Neuronal stem cell (in vitro differentiated cells): ENCODE results near the gene ASPG.

Experiments used
- DNase-seq: peaks from one replicate; pipeline ENCODE4 v3.0.0-alpha.2; 2013; ENCODE audit warnings: low spot score
- H2AFZ ChIP-seq: one replicate; pipeline ENCODE4 v1.6.1; 2013; ENCODE audit warnings: mild to moderate bottlenecking, low read length, inconsistent platforms
- H2AK5ac ChIP-seq: 2 replicates; pipeline ENCODE4 v1.6.1; 2013; ENCODE audit warnings: low read depth, mild to moderate bottlenecking, inconsistent platforms, low read length, moderate library complexity, mixed read lengths
- H2BK120ac ChIP-seq: 2 replicates; pipeline ENCODE4 v1.6.1; 2013; ENCODE audit warnings: low read depth, mild to moderate bottlenecking, inconsistent platforms, low read length, moderate library complexity, mixed read lengths
- H2BK12ac ChIP-seq: one replicate; pipeline ENCODE4 v1.6.1; 2013; ENCODE audit warnings: low read length, inconsistent platforms
- H2BK15ac ChIP-seq: 2 replicates; pipeline ENCODE4 v1.6.1; 2013; ENCODE audit warnings: mild to moderate bottlenecking, low read length, inconsistent platforms, mixed read lengths
- H2BK5ac ChIP-seq: one replicate; pipeline ENCODE4 v1.6.1; 2013; ENCODE audit warnings: inconsistent platforms, mild to moderate bottlenecking, low read length, moderate library complexity
- H3K14ac ChIP-seq: one replicate; pipeline ENCODE4 v1.6.1; 2013; ENCODE audit warnings: low read length, inconsistent platforms
- H3K18ac ChIP-seq: 2 replicates; pipeline ENCODE4 v1.6.1; 2013; ENCODE audit warnings: low read length, inconsistent platforms
- H3K23ac ChIP-seq: 2 replicates; pipeline ENCODE4 v1.6.1; 2013; ENCODE audit warnings: low read depth, mild to moderate bottlenecking, mixed read lengths, low read length, inconsistent platforms; ENCODE audit not compliant: poor library complexity
- H3K27ac ChIP-seq: replicated peaks from 3 replicates; pipeline ENCODE4 v1.5.1; 2013; ENCODE audit warnings: low read length, inconsistent platforms
- H3K27me3 ChIP-seq, 3 experiments: 2 replicates each; pipeline ENCODE4 v1.6.1; 2013; ENCODE audit warnings: low read length in 3 of 3, mild to moderate bottlenecking in 2 of 3, inconsistent platforms in 1 of 3, low read depth in 1 of 3, mixed read lengths in 1 of 3, moderate library complexity in 1 of 3; ENCODE audit not compliant: control insufficient read depth in 3 of 3, insufficient read depth in 3 of 3
- H3K36me3 ChIP-seq, 2 donors: replicated peaks in 1 of 2; 2 replicates each; pipeline ENCODE4 v1.6.1; 2013; ENCODE audit warnings: low read length in 2 of 2; ENCODE audit not compliant: control insufficient read depth in 2 of 2, insufficient read depth in 2 of 2
- H3K4ac ChIP-seq: 2 replicates; pipeline ENCODE4 v1.6.1; 2013; ENCODE audit warnings: inconsistent platforms, mild to moderate bottlenecking, low read length, moderate library complexity
- H3K4me1 ChIP-seq, 2 donors: 1 replicate in 1 of 2; 2 replicates in 1 of 2; pipeline ENCODE4 v1.6.1; 2013; ENCODE audit warnings: low read length in 2 of 2, low read depth in 1 of 2; ENCODE audit not compliant: control insufficient read depth in 2 of 2, insufficient read depth in 1 of 2
- H3K4me2 ChIP-seq: one replicate; pipeline ENCODE4 v1.6.1; 2013; ENCODE audit warnings: mild to moderate bottlenecking, low read length, inconsistent platforms; ENCODE audit not compliant: insufficient read depth, poor library complexity, severe bottlenecking
- H3K4me3 ChIP-seq, 2 donors: 2 replicates each; pipeline ENCODE4 v1.5.1; 2013; ENCODE audit warnings: low read length in 2 of 2, mild to moderate bottlenecking in 2 of 2, inconsistent platforms in 1 of 2, moderate library complexity in 1 of 2
- H3K79me1 ChIP-seq: one replicate; pipeline ENCODE4 v1.6.1; 2013; ENCODE audit warnings: low read depth, mild to moderate bottlenecking, inconsistent platforms, low read length, moderate library complexity
- H3K9ac ChIP-seq: one replicate; pipeline ENCODE4 v1.6.1; 2013; ENCODE audit warnings: mild to moderate bottlenecking, low read depth, low read length, inconsistent platforms; ENCODE audit not compliant: poor library complexity
- H3K9me3 ChIP-seq, 2 donors: replicated peaks in 1 of 2; 2 replicates each; pipeline versions ENCODE3 to v1.6.1; 2013; ENCODE audit warnings: low read length in 2 of 2, mild to moderate bottlenecking in 2 of 2, inconsistent platforms in 1 of 2, low read depth in 1 of 2, mixed read lengths in 1 of 2, moderate library complexity in 1 of 2; ENCODE audit not compliant: control insufficient read depth in 2 of 2, insufficient read depth in 1 of 2
- H4K8ac ChIP-seq: one replicate; pipeline ENCODE4 v1.6.1; 2013; ENCODE audit warnings: low read depth, mild to moderate bottlenecking, inconsistent platforms, low read length, moderate library complexity
- H4K91ac ChIP-seq: one replicate; pipeline ENCODE4 v1.6.1; 2013; ENCODE audit warnings: low read length, low read depth, mild to moderate bottlenecking, inconsistent platforms; ENCODE audit not compliant: poor library complexity
- WGBS, 2 donors: extraction: QIAGEN DNeasy Blood & Tissue Kit; methylation state at CpG; one replicate each; pipeline ENCODE4 v1.1.7; 2013; ENCODE audit warnings: missing lambda C conversion rate in 2 of 2, mixed read lengths in 1 of 2; ENCODE audit not compliant: insufficient read length in 2 of 2, insufficient replicate concordance in 1 of 2; ENCODE audit errors: extremely low coverage in 2 of 2; 5-methylcytosine and 5-hydroxymethylcytosine counted together

ASPG gene

GRCh38 chr14:104111301-104112112 lies 26.0 kb downstream of the ASPG start:
- peak overlapping the region; percentile 48 for H4K8ac ChIP-seq
- peak overlapping the region; percentile 96 for H2BK15ac ChIP-seq
- no peak for DNase-seq
- peaks cover 2% of the 10 kb centered on the region for H3K79me1 ChIP-seq
- H3K23ac ChIP-seq = peak overlapping the region; percentile 91
- peak overlapping the region; percentile 21 for H3K14ac ChIP-seq
- WGBS, 2 donors = no CpG with 5 or more reads among the region's 21 CpGs
- H2BK5ac ChIP-seq = peak overlapping the region; percentile 24
- H3K27me3 ChIP-seq = peaks cover 7 to 47% (median 16%) of the 10 kb centered on the region in 3 experiments
- no peak overlapping the region for H3K4me3 ChIP-seq
- H3K27ac ChIP-seq = no peak overlapping the region
- peak overlapping the region; percentile 9 for H3K9ac ChIP-seq
- no peak overlapping the region for H4K91ac ChIP-seq
- no peak overlapping the region for H2AFZ ChIP-seq
- H3K9me3 ChIP-seq = no peaks in the 10 kb centered on the region
- H3K18ac ChIP-seq = peak overlapping the region; percentile 91
- H2BK12ac ChIP-seq = peak overlapping the region; percentile 7
- peaks cover 15 to 26% of the 10 kb centered on the region in 2 donors for H3K4me1 ChIP-seq
- H2AK5ac ChIP-seq = peak overlapping the region; percentile 99
- H3K4me2 ChIP-seq = no peak overlapping the region
- H3K36me3 ChIP-seq = no peaks in the 10 kb centered on the region
- peak overlapping the region; percentile 53 for H3K4ac ChIP-seq
- no peak overlapping the region for H2BK120ac ChIP-seq

- Histone ChIP-seq H2AFZ (no peak overlapping the region), H4K91ac (no peak overlapping the region), H3K79me1 (peaks cover 2% of the 10 kb centered on the region), H3K14ac (peak overlapping the region; percentile 21), H3K4ac (no peak overlapping the region), H2BK12ac (no peak overlapping the region), H3K36me3 (no peaks in the 10 kb centered on the region), H4K8ac (no peak overlapping the region), H3K27me3 (peaks cover 13 to 52% (median 22%) of the 10 kb centered on the region in 3 experiments), H3K9me3 (no peaks in the 10 kb centered on the region), H3K23ac (no peak overlapping the region), H3K9ac (no peak overlapping the region), H3K27ac (no peak overlapping the region), H2BK120ac (no peak overlapping the region), H2BK15ac (peak overlapping the region; percentile 40), H3K18ac (no peak overlapping the region), H3K4me1 (peaks cover 15 to 26% of the 10 kb centered on the region in 2 donors), H2BK5ac (peak overlapping the region; percentile 24), H3K4me2 (no peak overlapping the region), H3K4me3 (no peak overlapping the region), H2AK5ac (peak overlapping the region; percentile 99)
- DNase-seq = no peak
- no CpG with 5 or more reads among the region's 6 CpGs for WGBS, 2 donors
Measured at GRCh38 chr14:104112113-104112505, 26.6 kb downstream of the ASPG start.

GRCh38 chr14:104112609-104113571 lies 27.4 kb downstream of the ASPG start:
- Histone ChIP-seq H3K9me3 (no peaks in the 10 kb centered on the region), H2AK5ac (peak overlapping the region; percentile 99), H3K14ac (peak overlapping the region; percentile 82), H3K18ac (peak overlapping the region; percentile 48), H3K79me1 (peaks cover 2% of the 10 kb centered on the region), H3K27ac (no peak overlapping the region), H3K23ac (peak overlapping the region; percentile 85), H2BK5ac (peak overlapping the region; percentile 39), H3K27me3 (peaks cover 19 to 55% (median 30%) of the 10 kb centered on the region in 3 experiments), H2BK15ac (peak overlapping the region; percentile 40), H3K36me3 (no peaks in the 10 kb centered on the region), H3K4me2 (no peak overlapping the region), H4K91ac (no peak overlapping the region), H2AFZ (no peak overlapping the region), H3K4ac (peak overlapping the region; percentile 37), H3K4me3 (no peak overlapping the region), H2BK12ac (peak overlapping the region; percentile 41), H3K4me1 (peaks cover 12 to 21% of the 10 kb centered on the region in 2 donors), H4K8ac (no peak overlapping the region), H3K9ac (no peak overlapping the region), H2BK120ac (no peak overlapping the region)
- no peak for DNase-seq
- no CpG with 5 or more reads among the region's 17 CpGs for WGBS, 2 donors
